ENCODE measurements around the gene TULP4.

The TULP4 gene

GRCh38 chr6:158452191-158452590 lies 139.9 kb downstream of the TULP4 start:
- DNase-seq (ENCODE audit: low spot score) = peak; percentile 22
- POLR2A ChIA-PET (ENCODE audit: low non-redundant PET) = no interaction called here
- TF ChIP-seq CTCF (conservative IDR thresholded peaks at IDR 0.05; ENCODE audit: low read depth) = no peak
- H3K27ac ChIP-seq = peak overlapping the region; percentile 28; the same call in 1 of the 2 replicates
- CTCF ChIA-PET = interaction anchor here (1.0 kb wide), 1 partner anchor 231 kb away, joined by 4 read pairs; no protein-coding TSS in a partner anchor

DNA sequence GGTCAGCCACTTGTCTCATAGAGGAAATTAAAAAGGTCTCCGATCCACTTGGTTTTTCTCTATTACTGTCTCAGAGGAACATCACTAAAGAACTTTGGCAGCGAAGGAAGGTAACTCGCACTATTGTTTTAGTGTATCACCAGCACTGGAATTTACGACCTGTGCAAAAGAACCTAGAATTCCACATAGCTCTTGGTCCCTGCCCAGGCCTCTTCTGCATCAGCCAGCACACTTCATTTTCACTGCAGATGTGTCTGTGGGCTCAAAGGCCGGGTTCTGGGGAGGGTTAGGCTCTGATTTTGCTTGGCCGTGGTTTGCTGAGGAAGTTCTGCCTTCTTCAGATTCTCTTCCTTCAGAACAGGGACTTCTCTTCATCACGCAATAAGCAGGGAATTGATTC lies 144.9 kb downstream of the TULP4 start:
- TF ChIP-seq CTCF (conservative IDR thresholded peaks at IDR 0.05; ENCODE audit: low read depth) = no peak
- CTCF ChIA-PET = interaction anchor here (0.5 kb wide), 1 partner anchor 131 kb away, joined by 4 read pairs; no protein-coding TSS in a partner anchor
- no peak for DNase-seq (ENCODE audit: low spot score)
- POLR2A ChIA-PET (ENCODE audit: low non-redundant PET) = no interaction called here
- no peak overlapping the region for H3K27ac ChIP-seq

DNA sequence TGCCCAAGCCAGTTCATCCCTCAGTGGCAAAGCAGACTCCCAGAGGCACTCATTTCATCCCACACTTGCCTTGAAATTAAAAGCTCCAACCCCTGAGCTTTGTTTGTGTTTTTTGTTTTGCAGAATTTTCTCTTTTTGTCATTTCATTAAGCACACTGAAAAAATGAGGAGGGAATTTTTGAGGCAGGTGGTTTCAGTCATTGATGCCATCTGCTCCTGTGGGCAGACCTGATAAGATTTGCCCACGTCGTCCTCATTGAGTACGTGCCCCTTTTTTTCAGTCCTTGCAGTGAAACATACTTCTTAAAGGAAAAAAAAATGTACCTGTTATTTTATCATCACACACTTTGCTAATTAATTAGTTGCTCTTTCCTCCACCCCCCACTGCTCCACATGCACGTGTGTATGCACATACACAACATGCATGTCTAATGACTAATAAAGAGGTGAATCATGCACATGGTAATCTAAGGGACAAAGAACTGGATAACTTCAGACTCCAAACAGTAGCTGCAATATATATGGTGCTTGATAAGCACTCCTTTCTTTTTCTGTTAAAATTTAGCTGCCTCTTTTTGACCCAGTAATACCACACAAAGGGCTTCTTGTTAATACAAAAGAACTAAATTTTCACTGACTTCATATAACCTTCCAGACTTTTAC lies 145.5 kb downstream of the TULP4 start:
- no peak for TF ChIP-seq CTCF (conservative IDR thresholded peaks at IDR 0.05; ENCODE audit: low read depth)
- no peak overlapping the region for H3K27ac ChIP-seq
- peak; percentile 55 for DNase-seq (ENCODE audit: low spot score)
- CTCF ChIA-PET = interaction anchor here (0.7 kb wide), 1 partner anchor 46 kb away, joined by 3 read pairs; no protein-coding TSS in a partner anchor
- POLR2A ChIA-PET (ENCODE audit: low non-redundant PET) = interaction anchor here (0.6 kb wide), 1 partner anchor 1036 kb away, joined by 4 read pairs; no protein-coding TSS in a partner anchor

- no peak for DNase-seq (ENCODE audit: low spot score)
- ChIA-PET CTCF (no interaction called here), POLR2A (ENCODE audit: low non-redundant PET) (no interaction called here)
- no peak for TF ChIP-seq CTCF (conservative IDR thresholded peaks at IDR 0.05; ENCODE audit: low read depth)
- no peak overlapping the region for H3K27ac ChIP-seq
These were observed 147.5 kb downstream of the TULP4 start for GRCh38 chr6:158459726-158460125.

- CTCF ChIA-PET = no interaction called here
- no peak for TF ChIP-seq CTCF (conservative IDR thresholded peaks at IDR 0.05; ENCODE audit: low read depth)
- H3K27ac ChIP-seq = no peak overlapping the region
- DNase-seq (ENCODE audit: low spot score) = peak; percentile 30
- POLR2A ChIA-PET (ENCODE audit: low non-redundant PET) = no interaction called here
These were observed 148.4 kb downstream of the TULP4 start for GRCh38 chr6:158460602-158461169.

GRCh38 chr6:158461954-158462353 lies 149.7 kb downstream of the TULP4 start:
- DNase-seq (ENCODE audit: low spot score) = no peak
- CTCF ChIA-PET = interaction anchor here (0.6 to 0.7 kb wide), 2 partner anchors 9 to 214 kb away, joined by 3 to 4 read pairs; no protein-coding TSS in a partner anchor
- POLR2A ChIA-PET (ENCODE audit: low non-redundant PET) = no interaction called here
- H3K27ac ChIP-seq = no peak overlapping the region
- TF ChIP-seq CTCF (conservative IDR thresholded peaks at IDR 0.05; ENCODE audit: low read depth) = no peak
